ENCODE data around the gene SFXN3. TPM values are rescaled to one million over a fixed set of nuclear protein-coding genes. Genes with fewer than 3 reads are reported as not detected.

Gene SFXN3
- total and polyA plus RNA-seq, 3 donors from 2014 or later, result 38.5 to 125 (median 70.7) TPM

GRCh38 chr10:101003639-101004206 is 27.3 kb upstream of the SFXN3 start:
- Histone ChIP-seq H3K36me3 (ENCODE audit: low read depth, missing control alignments) (no peaks in the 10 kb centered on the region), H3K27ac (no peak overlapping the region), H3K4me1 (peaks cover 40% of the 10 kb centered on the region), H3K9me3 (no peaks in the 10 kb centered on the region), H3K4me3 (no peak overlapping the region), H3K27me3 (no peaks in the 10 kb centered on the region)
- WGBS, 2 donors, result 91 to 95% methylated on average over 4 to 18 of the region's 18 CpGs
- no peak for TF ChIP-seq CTCF (IDR thresholded peaks at IDR 0.05)
- no peak for TF ChIP-seq POLR2A (IDR thresholded peaks at IDR 0.05)
- intact Hi-C loops (cut with DNase I; ENCODE audit: low total_unique reads), result no loop called here
- no peak for DNase-seq

DNA sequence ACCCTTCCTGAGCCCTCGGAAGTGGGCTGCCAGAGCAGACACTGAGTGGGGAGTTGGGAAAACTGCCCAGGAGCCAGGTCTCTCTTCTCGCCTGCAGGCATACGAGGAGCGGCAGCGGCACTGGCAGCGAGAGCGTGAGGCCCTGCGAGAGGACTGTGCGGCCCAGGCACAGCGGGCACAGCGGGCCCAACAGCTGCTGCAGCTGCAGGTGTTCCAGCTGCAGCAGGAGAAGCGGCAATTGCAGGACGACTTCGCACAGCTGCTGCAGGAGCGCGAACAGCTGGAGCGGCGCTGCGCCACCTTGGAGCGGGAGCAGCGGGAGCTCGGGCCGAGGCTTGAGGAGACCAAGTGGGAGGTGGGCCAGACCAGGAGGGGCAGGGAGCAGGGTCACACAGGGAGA is 25.7 kb upstream of the SFXN3 start:
- Histone ChIP-seq H3K27me3 (no peaks in the 10 kb centered on the region), H3K27ac (no peak overlapping the region), H3K4me3 (no peak overlapping the region), H3K4me1 (peaks cover 40% of the 10 kb centered on the region), H3K36me3 (ENCODE audit: low read depth, missing control alignments) (no peaks in the 10 kb centered on the region), H3K9me3 (no peaks in the 10 kb centered on the region)
- TF ChIP-seq POLR2A (IDR thresholded peaks at IDR 0.05) (no peak), CTCF (IDR thresholded peaks at IDR 0.05) (no peak)
- WGBS, 2 donors, result 91 to 98% methylated on average over 8 to 23 of the region's 23 CpGs
- intact Hi-C loops (cut with DNase I; ENCODE audit: low total_unique reads), result no loop called here
- DNase-seq, result no peak

- 94 to 100% methylated on average over 3 to 4 of the region's 4 CpGs for WGBS, 2 donors
- no peak for TF ChIP-seq POLR2A (IDR thresholded peaks at IDR 0.05)
- peaks cover 33% of the 10 kb centered on the region for H3K4me1 ChIP-seq
- no peak overlapping the region for H3K27ac ChIP-seq
- no peak overlapping the region for H3K4me3 ChIP-seq
- no peak for DNase-seq
- no peaks in the 10 kb centered on the region for H3K9me3 ChIP-seq
- H3K36me3 ChIP-seq (ENCODE audit: low read depth, missing control alignments), result no peaks in the 10 kb centered on the region
- intact Hi-C loops (cut with DNase I; ENCODE audit: low total_unique reads), result no loop called here
- no peaks in the 10 kb centered on the region for H3K27me3 ChIP-seq
Observed at GRCh38 chr10:101005869-101006567, 25.0 kb upstream of the SFXN3 start.

GRCh38 chr10:101006593-101007098 is 24.4 kb upstream of the SFXN3 start:
- Histone ChIP-seq H3K4me1 (peaks cover 28% of the 10 kb centered on the region), H3K27me3 (no peaks in the 10 kb centered on the region), H3K4me3 (no peak overlapping the region), H3K36me3 (ENCODE audit: low read depth, missing control alignments) (no peaks in the 10 kb centered on the region), H3K9me3 (no peaks in the 10 kb centered on the region), H3K27ac (peak overlapping the region in 1 of 2 donors; percentile 50)
- peak; percentile 44 for DNase-seq
- 72 to 89% methylated on average over 24 to 32 of the region's 33 CpGs for WGBS, 2 donors
- no peak for TF ChIP-seq POLR2A (IDR thresholded peaks at IDR 0.05)
- TF ChIP-seq CTCF (IDR thresholded peaks at IDR 0.05), result no peak
- intact Hi-C loops (cut with DNase I; ENCODE audit: low total_unique reads), result no loop called here

DNA sequence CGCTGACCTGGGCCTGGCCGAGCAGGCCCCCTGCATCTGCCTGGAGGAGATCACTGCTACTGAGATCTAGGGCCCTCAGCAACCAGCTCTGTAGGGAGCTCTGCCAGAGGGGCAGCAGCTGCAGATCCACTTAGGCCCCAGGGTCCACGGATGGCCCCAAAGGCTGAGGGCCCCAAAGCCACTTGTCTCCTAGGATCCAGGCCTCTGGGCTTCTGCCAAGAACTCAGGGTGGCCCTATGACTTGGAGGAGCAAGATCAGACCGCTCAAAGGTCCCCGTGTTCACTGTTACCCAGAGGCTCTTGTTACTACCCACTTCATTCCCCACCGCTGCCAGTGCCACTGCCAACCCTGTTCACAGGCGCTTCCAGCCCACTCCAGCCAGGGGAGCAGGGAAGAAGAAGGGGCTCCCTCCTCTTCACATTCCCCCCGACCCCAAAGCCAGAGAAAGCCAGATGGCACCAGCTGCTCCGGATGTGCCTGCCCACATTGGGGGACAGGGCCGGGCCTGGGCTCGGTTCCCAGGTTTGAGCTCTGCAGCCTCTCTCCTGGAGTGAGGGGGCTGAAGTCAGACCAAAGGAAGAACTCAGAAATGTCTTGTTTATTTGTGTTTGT is 23.8 kb upstream of the SFXN3 start:
- Histone ChIP-seq H3K27me3 (no peaks in the 10 kb centered on the region), H3K27ac (peak overlapping the region in 1 of 2 donors; percentile 50), H3K4me1 (peaks cover 22% of the 10 kb centered on the region), H3K9me3 (no peaks in the 10 kb centered on the region), H3K36me3 (ENCODE audit: low read depth, missing control alignments) (no peaks in the 10 kb centered on the region), H3K4me3 (no peak overlapping the region)
- no peak for DNase-seq
- intact Hi-C loops (cut with DNase I; ENCODE audit: low total_unique reads), result no loop called here
- TF ChIP-seq POLR2A (IDR thresholded peaks at IDR 0.05) (no peak), CTCF (IDR thresholded peaks at IDR 0.05) (no peak)
- 50 to 63% methylated on average over 8 to 11 of the region's 11 CpGs for WGBS, 2 donors

All from testis (tissue), 3 donors.